Stimulated activated CD4-positive, alpha-beta T cell treated with anti-CD3 and anti-CD28 coated beads, Interleukin-12 subunit alpha, Interleukin-12 subunit beta, amount 100 ng/mL, for 4 hours (primary cell): Measurements from ENCODE around the gene MYO1D.
"Not testable (repeated sequence)": the region's sequence is repeated elsewhere in the genome, so short reads cannot be mapped to it uniquely, and the experiment has no call there.

Source experiments
- DNase-seq: peaks from one replicate; pipeline ENCODE4 v3.0.0-alpha.2; 2020

Gene MYO1D

GRCh38 chr17:32887410-32887809 is 10.5 kb upstream of the MYO1D start:
- DNase-seq: not testable (repeated sequence)

GRCh38 chr17:32886951-32887350 is 10.0 kb upstream of the MYO1D start:
- not testable (repeated sequence) for DNase-seq

DNA sequence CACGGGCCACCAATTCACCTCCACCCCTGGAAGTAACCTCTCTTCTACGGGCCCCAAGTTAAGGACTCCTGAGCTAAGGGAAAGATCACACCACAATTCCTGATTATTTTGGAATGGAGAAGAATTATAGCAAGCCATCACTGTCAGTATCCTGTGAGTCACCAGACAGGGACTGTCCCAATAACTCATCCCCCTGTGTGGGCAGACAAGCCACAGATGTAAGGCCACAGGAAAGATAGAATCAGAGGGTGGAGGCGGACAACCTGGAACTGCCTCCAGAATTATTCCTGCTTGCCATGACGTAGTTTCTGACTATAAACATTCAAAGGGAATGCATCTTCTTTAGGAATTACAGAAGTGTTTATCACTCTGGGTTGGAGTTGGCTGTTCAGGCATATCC is 5.8 kb upstream of the MYO1D start:
- no peak for DNase-seq

DNA sequence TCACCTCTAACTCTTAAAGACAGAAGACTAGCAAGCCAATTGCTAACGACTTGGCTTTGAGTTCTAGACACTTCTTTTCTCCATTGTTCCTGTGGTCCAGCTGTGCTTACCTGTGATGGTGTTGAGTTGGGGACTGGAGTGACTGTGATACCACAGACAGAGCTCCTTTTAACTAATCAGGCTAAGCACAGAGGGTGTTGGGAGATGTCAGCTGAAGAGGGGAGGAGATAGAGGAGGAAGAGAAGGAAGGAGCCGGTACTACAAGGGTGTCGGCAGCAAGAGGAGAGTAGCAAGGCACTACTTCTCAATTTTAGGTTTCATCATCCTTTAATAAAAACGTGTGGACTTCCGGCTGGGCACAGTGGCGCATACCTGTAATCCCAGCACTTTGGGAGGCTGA is 5.1 kb upstream of the MYO1D start:
- no peak for DNase-seq

DNA sequence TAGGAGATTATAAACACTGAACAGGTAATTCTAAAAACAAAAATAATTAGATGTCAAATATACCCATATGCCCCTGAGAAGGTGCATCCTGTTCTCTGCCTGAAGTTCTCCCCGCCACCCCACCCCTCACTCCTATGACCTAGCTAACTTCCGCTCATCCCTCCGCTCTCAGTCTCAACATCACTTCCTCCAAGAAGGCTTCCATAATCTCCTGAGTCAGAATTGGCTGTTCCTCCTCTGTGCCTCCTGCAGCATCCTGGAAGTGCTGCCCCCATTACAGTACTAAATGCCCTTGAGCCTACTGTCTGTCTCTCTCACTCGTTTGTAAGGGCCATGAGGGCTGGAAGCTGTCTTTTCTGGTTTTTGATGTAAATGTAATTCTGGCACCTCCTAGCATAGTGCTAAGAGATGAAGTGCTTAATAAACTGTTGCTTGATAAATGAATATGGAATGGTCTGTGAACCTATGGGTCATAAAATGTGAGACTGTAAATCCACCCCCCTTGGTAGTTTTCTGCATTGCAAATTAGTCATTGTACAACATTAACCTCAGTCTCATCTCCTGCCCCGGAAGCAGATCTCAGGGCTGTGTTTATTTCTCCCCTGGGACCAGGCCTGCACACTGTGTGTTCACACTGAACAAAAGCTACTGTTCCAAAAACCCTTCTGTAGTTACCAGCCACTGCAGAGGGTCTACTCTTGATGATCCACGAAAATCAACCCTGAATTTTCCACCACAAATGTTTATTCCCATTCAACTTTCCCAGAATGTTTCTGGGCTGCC is 3.9 kb upstream of the MYO1D start:
- DNase-seq: no peak

GRCh38 chr17:32879134-32879533 is 2.2 kb upstream of the MYO1D start:
- DNase-seq: no peak

- DNase-seq: no peak
Measured at GRCh38 chr17:32878211-32878610, 1.3 kb upstream of the MYO1D start.

DNA sequence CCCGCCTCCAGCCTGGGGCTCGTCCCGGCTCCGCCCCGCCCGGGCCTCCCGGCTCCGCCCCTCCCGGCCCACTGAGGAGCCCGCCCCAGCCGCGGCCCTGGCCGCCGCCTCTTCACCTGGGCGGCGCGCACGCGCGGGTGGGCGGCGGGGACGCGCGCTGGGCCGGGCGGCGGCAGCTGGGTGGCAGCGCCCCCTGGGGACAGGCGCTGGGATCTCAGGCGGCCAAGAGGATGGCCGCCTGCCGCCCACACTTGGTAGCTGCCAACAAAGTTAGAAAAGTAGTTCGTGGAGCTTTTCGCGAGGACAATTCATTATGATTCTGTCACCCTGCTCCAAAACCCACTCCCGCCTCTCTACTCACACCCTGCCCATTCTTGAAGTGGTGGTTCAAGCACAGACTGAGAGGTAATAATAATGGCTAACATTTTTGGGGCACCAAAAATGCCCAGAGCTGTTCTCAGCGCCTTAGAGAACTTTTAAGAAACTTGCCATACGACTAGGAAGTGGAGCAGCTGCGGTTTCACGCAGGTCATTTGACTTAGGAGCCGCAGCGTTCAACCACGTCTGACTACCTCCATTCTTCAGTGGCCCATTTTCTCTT is 340 bp upstream of the MYO1D start:
- DNase-seq: peak; percentile 92

DNA sequence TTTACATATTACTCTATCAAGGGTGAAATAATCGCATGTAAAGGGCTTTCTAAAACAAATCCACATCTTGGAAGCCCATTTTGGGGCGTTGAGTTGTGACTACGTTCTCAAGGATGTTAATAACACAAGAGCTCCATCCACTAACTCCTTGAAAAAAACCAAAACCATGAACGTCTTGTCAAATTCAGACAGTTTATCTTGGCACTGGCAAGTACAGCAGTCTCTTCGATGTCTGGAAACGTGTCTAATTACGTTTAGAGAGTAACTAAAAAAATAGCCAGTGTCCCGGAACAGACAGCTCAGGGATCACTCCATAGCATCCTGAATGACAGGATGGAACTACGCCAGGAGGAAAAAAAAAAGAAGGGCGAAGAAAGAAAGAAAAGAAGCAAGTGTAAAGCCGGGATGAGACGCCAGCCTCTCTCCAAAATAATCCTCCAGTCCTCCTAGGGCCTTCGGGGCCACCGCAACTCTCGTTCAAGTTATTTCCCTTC is 954 bp downstream of the MYO1D start:
- no peak for DNase-seq

- DNase-seq: no peak
Measured at GRCh38 chr17:32875230-32875917, 1.6 kb downstream of the MYO1D start.

DNA sequence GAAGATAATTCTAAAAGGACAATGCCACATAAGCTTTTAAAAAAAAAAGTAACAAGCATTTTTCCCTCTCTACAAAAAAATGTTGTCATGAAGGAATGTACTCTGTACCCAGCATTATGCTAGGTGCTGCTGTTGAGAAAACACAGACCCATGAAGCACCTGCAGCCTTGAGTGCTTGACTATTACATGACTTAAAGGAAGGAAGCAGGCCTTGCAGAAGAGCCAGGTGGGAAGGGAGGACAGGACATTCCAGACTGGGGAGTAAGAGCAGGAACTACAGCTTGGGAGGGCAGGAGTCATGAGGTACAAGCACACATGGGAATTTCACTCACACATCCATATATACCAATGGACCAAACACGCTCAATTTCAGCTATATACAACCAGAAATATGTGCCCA is 3.8 kb downstream of the MYO1D start:
- no peak for DNase-seq

DNA sequence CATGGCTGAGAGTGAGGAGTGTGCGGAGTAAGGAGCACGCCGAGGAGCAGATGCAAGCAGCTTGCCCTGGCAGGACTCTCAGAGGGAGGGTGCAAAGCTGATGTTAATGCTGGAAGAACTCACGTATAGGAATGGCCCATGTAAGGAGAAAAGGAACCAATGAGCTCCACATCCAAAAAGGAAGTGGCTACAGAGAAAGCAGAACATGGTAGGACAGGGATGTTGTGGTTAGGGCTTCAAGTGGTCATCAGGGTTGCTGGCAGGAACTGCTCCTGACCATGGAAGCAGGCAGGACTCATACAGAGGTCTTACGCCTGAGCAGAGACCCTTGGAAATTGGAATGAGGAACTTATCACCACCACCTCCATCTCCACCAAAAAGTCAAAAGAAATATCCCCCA is 5.2 kb downstream of the MYO1D start:
- DNase-seq: no peak

DNA sequence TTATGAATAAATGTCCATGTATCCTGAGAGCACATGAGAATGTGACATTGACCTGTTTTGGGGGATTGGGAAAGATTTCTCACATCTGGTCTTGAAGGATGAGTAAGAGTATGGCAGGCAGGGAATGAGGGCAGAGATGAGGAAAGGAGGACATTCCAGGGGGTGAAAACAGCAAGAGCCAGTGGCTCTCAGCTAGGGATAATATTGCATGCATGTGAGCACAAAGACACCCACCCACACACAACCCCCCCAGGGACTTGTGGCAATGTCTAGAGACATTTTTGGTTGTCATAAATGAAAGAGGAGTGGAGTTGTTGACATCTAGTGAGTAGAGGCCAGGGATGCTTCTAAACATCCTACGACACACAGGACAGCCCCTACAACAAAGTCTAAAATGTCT is 6.0 kb downstream of the MYO1D start:
- no peak for DNase-seq

DNA sequence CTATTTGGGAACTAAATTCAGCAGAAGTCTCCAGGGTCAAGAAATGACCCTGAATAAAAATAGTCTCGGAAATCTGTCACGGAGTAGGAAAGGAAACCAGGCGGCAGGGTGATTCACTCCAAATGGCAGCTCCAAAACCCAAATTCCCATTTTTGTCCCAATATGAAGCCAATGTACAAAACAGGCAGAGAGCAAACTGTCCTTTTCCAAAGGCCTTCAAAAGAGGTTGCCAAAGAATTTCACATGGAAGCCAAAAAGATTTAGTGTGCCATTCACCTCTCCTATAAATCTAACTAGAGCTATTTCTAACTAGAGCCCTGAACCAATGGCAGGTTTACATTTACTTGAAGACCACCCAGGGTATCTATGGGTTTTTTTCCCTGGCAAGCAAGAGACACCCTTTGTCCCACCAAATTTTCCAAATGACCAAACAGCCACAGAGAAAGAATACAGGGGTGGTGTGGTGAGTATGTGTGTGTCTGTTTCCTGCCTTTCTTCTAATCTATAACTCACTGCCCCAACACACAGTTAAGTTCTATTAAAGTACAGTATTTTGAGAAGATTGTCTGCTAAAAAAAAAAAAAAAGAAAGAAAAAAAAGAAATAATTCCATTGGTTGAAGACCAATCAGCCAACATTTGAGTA is 6.8 kb downstream of the MYO1D start:
- no peak for DNase-seq

DNA sequence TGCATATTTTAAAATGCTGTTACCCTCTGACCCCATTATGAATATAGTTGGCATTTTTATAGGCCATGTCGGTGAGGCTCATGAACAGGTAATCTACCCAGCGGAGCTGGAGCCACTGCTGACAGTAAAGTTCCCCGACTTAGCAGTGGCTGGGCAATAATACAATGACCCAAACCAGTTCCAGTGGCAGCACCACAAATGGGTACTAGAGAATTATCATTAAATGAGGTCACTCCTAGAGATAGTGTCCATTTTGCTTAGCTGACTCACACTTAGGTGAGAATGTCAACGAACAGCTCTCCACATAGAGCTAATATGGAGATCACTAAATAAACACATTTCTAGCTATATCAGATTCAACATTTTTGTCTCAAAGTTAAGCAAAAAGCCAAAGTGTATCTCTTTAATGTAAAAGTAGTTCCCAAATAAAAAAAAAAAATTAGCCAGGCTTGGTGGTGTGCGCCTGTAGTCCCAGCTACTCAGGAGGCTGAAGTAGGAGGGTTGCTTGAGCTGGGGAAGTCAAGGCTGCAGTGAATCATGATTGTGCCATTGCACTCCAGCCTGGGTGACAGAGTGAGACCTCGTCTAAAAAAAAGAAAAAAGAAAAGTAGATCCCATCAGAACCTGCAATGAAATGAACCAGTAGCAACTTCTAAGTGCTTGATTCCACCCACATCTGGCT is 7.4 kb downstream of the MYO1D start:
- no peak for DNase-seq

- no peak for DNase-seq
Measured at GRCh38 chr17:32865141-32865540, 11.8 kb downstream of the MYO1D start.

GRCh38 chr17:32863559-32863958 is 13.4 kb downstream of the MYO1D start:
- DNase-seq: no peak

DNA sequence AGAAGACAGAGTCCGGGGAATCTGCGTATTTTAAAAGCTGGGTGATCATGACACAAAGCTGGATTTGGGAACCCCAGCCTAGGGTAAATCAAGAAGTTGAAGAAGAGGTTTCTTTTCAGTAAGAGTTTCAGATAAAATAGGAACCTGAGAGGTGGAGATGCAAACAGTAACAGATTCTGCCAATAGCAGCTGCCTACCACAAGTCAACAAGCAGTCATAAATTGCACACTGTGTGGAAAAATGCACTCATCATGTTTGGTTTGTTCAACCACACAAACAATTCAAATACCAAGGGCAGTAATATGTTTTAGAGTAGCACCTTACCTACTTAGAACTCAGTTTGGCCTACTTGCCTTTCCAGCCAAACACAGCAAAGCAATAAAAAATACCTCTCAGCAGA is 14.0 kb downstream of the MYO1D start:
- no peak for DNase-seq

DNA sequence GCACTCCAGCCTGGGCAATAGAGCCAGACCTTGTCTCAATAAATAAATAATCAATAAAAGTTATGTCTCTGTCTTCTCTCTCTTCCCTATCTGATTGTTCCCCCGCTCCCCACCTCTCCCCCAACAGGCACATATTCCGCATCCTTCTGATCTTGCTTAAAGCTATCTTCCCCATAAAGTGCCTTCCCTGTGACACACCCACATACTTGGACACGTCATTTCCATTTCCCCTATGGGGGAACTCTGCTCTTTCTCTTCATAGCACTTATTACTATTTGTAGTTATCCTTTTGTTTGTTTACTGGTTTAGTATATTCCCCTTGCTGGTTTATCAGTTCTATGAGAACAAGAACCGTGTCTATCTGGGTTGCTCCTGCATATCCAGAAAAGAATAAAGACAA is 14.9 kb downstream of the MYO1D start:
- no peak for DNase-seq

DNA sequence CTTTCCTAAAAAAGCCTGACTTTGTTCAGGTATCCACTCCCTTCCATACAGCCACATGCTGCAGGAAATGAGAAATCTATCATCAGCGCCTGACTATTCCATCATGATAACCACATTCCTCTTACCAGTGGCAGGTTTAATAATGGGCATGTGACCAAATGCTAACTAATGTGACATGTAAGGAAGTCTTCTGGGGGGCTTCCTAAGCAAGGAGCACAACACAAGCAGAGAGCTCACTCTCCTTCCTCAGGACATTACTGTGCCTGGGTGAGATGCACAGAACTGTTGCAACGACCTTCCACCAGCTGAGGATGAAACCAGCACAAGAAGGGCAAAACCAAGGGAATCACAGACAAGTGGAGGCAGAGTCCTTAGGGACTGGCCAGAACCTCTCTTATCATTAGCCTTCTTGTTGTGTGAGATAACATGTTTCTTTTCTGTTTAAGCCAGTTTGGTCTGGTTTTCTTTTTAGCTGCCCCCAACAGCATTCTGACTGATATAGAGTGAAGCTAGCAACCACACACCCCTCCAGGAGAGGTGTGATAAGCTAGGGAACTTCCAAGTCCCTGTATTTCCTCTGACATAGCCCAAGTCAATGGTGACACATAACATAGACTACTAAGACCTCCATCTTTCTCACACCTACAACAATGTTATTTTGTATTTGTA is 16.9 kb downstream of the MYO1D start:
- no peak for DNase-seq

GRCh38 chr17:32855620-32856019 is 21.3 kb downstream of the MYO1D start:
- DNase-seq: no peak

DNA sequence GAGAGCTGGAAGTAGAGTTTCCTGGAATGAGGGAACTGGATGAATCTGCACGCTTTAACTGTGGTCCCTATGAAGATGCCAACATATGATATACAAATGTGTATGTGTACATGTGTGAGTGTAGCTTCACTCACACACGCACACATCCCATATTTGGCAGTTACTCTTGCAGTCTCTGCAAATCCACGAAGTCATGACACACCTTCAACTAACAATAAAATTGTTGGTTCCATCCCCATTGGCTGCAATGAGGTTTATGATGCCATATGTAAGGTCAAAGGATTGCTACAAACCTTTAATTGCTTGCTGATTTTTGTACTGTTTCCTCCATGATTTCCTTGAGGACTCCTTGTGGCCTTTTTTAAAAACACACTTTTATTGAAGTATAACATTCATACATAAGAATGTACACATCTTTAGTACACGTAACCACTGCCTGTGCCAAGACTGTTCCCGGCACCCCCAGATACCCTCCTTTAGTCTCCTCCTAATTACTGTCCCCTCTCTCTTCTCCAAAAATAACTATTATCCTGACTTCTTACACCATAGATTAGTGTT is 22.0 kb downstream of the MYO1D start:
- DNase-seq: no peak
